ENCODE results near the gene PMIS2.

The PMIS2 gene

GRCh38 chr19:35585848-35586247 lies at the start of gene PMIS2:
TSS of gene PMIS2 (plus strand) at chr19:35586173. CDS start at chr19:35586260, 87 bp downstream.
- DNase-seq = no peak

GRCh38 chr19:35539314-35539713 lies 46.7 kb upstream of the PMIS2 start:
- DNase-seq = no peak

DNA sequence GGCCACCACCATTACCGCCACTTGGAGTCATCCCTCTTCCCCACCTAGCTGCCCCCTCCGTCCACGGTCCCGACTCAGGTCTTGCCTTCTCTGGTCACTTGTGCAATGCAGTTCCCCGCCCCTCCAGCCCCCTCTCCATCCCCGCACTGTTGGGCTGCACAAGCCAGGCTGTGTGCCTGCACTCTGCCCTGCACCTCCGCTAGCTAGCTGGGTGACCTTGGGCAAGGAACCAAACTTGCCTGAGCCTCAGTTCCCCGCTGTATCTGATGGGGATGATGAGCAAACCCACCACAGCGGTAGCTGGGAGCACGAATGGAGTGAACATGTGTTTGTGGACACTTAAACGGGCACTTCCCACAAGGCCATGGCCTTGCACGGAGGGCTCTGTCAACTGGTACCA lies 46.1 kb upstream of the PMIS2 start:
- no peak for DNase-seq

DNA sequence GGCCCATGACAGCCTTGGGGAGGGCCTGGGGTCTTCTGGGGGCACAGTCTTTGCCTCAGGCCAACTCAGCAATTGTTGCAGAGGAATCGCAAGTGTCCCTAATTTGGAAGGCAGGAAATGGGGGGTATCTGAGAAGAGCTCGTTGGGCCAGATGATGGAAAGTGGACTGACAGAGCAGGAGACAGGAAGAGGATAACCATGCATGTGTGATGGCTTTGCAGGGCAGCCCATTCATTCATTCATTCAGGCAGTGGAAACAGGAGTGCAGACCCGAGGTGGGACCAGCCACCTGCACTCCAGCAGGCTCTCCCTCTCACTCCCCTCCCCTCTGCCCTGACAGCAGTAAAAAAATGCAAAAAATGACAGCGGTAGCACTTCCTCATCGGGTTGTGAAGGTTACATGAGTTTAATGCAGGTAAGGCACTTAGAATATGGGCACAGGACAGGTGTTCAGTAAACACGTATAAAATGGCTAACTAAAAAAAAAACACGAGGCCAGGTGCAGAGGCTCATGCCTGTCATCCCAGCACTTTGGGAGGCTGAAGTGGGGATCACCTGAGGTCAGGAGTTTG lies 45.5 kb upstream of the PMIS2 start:
- no peak for DNase-seq

- DNase-seq = no peak
Measured at GRCh38 chr19:35542209-35542608, 43.8 kb upstream of the PMIS2 start.

GRCh38 chr19:35543280-35544109 lies 42.5 kb upstream of the PMIS2 start:
- no peak for DNase-seq

DNA sequence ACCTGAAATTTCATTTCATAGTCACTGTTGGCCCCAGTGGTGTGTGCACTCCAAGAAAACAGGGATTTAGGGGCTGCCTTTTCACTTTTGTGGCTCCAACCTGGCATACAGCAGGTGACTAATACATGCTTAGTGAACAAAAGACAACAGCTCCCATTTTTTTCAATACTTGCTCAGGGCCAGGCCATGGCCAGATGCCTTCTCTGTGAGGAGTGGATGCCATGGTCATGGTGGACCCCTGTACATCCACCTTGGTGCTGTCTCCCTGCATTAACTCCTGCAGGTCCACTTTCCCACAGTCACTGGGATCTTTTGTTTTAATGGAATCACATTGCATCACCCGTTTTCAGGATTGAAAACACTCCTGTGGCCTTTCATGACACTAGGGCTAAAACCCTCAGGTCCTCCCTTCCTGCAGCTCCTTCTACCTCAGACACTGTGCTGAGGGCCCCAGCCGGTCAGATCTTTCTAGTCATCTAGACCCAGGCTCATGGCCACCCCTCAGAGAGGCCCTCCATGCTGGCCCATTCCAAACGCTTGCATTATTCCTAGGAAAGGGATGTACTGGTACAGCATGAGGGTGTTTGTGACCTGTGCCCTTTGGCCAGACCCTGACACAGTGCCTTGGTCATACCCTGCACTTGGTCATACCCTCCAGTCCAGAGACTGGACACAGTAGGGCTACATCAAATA lies 41.7 kb upstream of the PMIS2 start:
- DNase-seq = no peak

- DNase-seq = peak; percentile 83
Measured at GRCh38 chr19:35545001-35545854, 40.7 kb upstream of the PMIS2 start, which contains the start of gene TMEM147. TSS of gene TMEM147 (plus strand) at chr19:35545626. CDS start at chr19:35545740, 114 bp downstream.

DNA sequence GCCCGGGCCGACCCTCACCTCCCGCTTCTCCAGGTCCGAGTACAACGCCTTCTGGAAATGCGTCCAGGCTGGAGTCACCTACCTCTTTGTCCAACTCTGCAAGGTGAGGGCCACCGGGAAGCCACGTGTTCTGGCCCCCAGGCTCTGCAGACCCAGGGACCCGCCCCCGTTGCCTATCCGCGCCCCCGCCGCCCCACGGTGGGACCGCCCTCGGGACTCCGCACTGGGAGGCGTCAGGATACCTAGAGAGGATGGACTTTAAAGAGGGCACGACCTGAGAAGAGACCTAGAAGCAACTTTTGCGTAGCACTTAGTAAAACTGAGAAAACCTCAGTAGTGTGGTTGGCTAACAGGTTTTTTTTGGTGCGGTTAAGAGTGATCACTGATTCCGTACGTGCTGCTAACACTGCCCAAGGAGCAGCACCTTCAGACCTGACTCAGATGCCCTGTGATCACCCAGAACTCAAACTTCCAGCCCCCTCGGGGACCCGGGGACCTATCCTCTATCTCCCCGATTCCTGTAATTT lies 40.1 kb upstream of the PMIS2 start:
- peak; percentile 29 to 55 for DNase-seq

DNA sequence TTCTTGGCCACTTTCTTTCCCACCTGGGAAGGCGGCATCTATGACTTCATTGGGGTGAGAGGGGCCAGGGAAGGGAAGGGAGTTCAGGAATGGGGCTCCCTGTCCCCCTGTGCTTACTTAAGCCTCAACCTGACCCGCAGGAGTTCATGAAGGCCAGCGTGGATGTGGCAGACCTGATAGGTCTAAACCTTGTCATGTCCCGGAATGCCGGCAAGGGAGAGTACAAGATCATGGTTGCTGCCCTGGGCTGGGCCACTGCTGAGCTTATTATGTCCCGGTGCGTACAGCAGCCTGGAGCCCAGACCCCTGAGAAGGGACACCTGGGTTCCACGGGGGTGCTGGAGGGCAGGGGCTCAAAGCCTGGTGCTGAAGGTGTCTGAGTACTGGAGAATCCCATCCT lies 39.4 kb upstream of the PMIS2 start:
- DNase-seq = no peak

DNA sequence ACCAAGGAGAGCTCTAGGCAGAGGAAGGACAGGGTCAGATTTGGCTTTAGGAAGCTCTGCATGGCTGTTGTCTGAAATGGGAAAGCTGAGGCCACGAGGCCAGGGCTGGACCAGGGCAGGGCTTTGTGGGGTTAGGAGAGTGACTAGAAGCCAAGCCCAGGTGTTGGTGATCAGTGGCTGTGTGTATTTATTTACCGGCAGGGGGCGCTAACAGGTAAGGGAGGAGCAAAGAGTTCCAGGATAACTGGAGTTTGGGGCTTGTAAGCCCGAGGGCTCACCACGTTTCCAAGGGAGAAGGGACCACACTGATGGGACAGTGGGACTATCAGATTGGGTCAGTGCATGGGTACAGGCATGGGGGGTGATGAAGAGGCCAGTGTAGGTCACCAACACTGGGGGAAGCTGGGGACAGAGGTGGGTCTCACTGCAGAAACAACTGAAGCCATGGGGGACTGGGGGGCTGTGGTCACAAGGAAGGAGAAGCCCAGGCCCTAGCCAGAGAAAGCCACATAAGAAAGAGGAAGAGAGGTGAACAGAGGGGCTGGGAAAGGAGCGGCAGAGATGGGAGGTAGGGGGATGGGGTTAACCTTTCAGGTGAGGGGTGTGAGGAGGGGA lies 36.7 kb upstream of the PMIS2 start:
- peak; percentile 65 to 71 for DNase-seq

DNA sequence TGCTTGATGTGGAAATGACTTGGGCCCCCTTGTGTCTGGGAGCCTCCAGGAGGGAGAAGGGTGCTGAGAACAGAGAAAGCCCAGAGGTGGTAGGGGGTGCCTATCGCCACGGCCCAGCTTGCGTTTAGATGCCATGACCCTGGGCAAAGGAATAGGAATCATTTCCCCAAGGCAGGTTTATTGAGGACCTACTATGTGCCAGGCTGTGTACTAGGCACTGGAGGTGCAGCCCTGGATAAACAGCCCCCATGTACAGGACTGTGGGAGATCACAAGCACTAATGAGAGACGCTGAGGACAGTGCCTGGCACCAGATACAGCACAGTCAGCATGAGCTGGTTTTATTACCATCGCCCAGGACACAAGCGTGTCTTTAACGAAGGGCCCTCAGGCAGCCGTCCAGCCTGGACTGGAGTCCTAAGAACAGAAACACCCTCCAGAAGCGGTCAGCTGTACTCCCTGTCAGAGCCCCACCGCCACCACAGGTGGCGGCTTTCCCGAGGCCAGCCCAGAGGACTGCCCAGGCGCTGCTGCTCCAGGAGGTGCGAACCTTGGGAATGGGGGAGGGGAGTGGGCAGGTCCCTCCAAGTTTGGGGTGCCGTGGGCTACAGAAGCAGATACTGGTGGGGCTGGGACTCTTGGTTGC lies 36.0 kb upstream of the PMIS2 start:
- no peak for DNase-seq

- DNase-seq = no peak
Measured at GRCh38 chr19:35551091-35551810, 34.7 kb upstream of the PMIS2 start.

GRCh38 chr19:35552534-35553384 lies 33.2 kb upstream of the PMIS2 start:
- no peak for DNase-seq

GRCh38 chr19:35553385-35554000 lies 32.5 kb upstream of the PMIS2 start:
- no peak for DNase-seq

GRCh38 chr19:35554076-35554475 lies 31.9 kb upstream of the PMIS2 start:
- no peak for DNase-seq

- no peak for DNase-seq
Measured at GRCh38 chr19:35555301-35556005, 30.5 kb upstream of the PMIS2 start.

DNA sequence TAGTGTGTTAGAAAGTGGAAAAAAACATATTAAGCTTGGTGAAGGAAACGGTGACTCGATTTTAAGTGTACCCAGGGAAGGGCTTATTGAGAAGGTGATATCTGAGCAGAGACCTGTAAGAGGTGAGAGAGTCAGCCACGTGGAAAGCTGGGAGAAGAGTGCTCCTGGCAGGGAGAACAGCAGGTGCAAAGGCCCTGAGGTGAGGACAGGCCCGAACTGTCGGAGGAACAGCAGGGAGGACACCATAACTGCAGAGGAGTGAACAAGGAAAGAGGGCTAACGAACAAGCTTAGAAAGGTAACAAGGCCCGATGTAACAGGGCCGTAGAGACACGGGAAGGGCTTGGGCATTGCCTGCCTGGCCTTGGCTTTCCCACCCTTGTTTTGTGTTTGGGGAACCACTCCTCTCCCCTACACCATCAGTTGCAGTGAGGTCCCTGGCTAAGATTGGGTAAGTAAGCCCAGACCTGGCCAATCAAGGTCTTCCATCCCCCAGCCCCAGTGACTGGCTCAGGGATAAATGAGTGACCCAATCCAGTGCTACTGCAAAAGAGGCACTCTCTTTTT lies 29.9 kb upstream of the PMIS2 start:
- no peak for DNase-seq

Measured in CD4-positive, alpha-beta T cell treated with Interleukin-4 for 1 hour (primary cell).